SU-DHL-6 (cell line): ENCODE measurements around the gene IFFO2.

Experiments used
- H2AFZ ChIP-seq: fragments of 200-600 bp; sonication (generic); 2 replicates; pipeline ENCODE4 v1.6.1; 2014; ENCODE audit warnings: low read depth, mild to moderate bottlenecking, moderate library complexity, mixed read lengths, antibody characterized with exemption, low read length; ENCODE audit not compliant: severe bottlenecking
- H3F3A ChIP-seq: fragments of 200-600 bp; shearing (Covaris generic); 2 replicates; pipeline ENCODE4 v1.6.0; 2016; ENCODE audit warnings: antibody characterized with exemption, mild to moderate bottlenecking; ENCODE audit not compliant: insufficient read depth
- H3K27ac ChIP-seq: fragments of 200-600 bp; sonication (generic); 2 replicates; pipeline ENCODE4 v1.5.1; 2016; ENCODE audit warnings: low read depth, mild to moderate bottlenecking, low read length, moderate library complexity, mixed read lengths
- H3K27me3 ChIP-seq: fragments of 200-600 bp; sonication (generic), shearing (Covaris generic); 2 replicates; pipeline ENCODE4 v1.6.0; 2014; ENCODE audit warnings: mild to moderate bottlenecking, low read length
- H3K36me3 ChIP-seq: fragments of 200-600 bp; sonication (generic); 2 replicates; pipeline ENCODE4 v1.6.1; 2014; ENCODE audit warnings: mild to moderate bottlenecking, low read length, mixed read lengths
- H3K4me2 ChIP-seq: fragments of 300-600, 200-600 bp; shearing (Covaris generic), sonication (generic); 2 replicates; pipeline ENCODE4 v1.6.0; 2014; ENCODE audit warnings: low read length, low read depth, mild to moderate bottlenecking; ENCODE audit not compliant: poor library complexity, severe bottlenecking
- H3K4me3 ChIP-seq: fragments of 200-600 bp; sonication (generic); 2 replicates; pipeline ENCODE4 v1.5.1; 2014; ENCODE audit warnings: antibody characterized with exemption, low read length, mild to moderate bottlenecking, mixed read lengths; ENCODE audit not compliant: insufficient read depth, poor library complexity, severe bottlenecking
- H3K79me2 ChIP-seq: fragments of 200-600 bp; sonication (generic); 2 replicates; pipeline ENCODE4 v1.6.1; 2014; ENCODE audit warnings: mild to moderate bottlenecking, low read length, moderate library complexity; ENCODE audit not compliant: insufficient read depth
- H3K9ac ChIP-seq: fragments of 200-600 bp; sonication (generic); 2 replicates; pipeline ENCODE4 v1.7.0; 2014; ENCODE audit warnings: mild to moderate bottlenecking, low read length
- H3K9me2 ChIP-seq: fragments of 200-600 bp; sonication (generic); replicated peaks from 2 replicates; pipeline ENCODE4 v1.6.1; 2014; ENCODE audit warnings: low read length; ENCODE audit not compliant: insufficient read depth
- H3K9me3 ChIP-seq: fragments of 200-600 bp; sonication (generic); 2 replicates; pipeline ENCODE4 v1.6.1; 2014; ENCODE audit warnings: low read length, mixed read lengths; ENCODE audit not compliant: insufficient read depth
- H4K20me1 ChIP-seq: fragments of 200-600 bp; sonication (generic); 2 replicates; pipeline ENCODE4 v1.6.1; 2014; ENCODE audit warnings: low read depth, mild to moderate bottlenecking, antibody characterized with exemption, low read length, moderate library complexity, mixed read lengths
- CTCF ChIP-seq: fragments of 200-600 bp; sonication (generic); IDR thresholded peaks from one replicate; pipeline ENCODE4 v1.5.1; 2017; ENCODE audit warnings: antibody characterized with exemption, mild to moderate bottlenecking, low read length, moderate library complexity; ENCODE audit not compliant: insufficient read depth, poor library complexity, severe bottlenecking
- EZH2phosphoT487 ChIP-seq: fragments of 200-600 bp; sonication (generic), shearing (Covaris generic); conservative IDR thresholded peaks from 2 replicates; pipeline ENCODE4 v1.6.1; 2018; ENCODE audit warnings: mild to moderate bottlenecking, antibody characterized with exemption, low read length, moderate library complexity, mixed read lengths

The IFFO2 gene

GRCh38 chr1:18927082-18927653 lies 29.3 kb downstream of the IFFO2 start:
- H3K9me2 ChIP-seq, result no peaks in the 10 kb centered on the region
- H3F3A ChIP-seq, result peaks cover 9% of the 10 kb centered on the region; the same call in 1 of the 2 replicates
- no peaks in the 10 kb centered on the region for H3K9me3 ChIP-seq
- peak overlapping the region; percentile 3 for H3K4me3 ChIP-seq
- H3K36me3 ChIP-seq, result no peaks in the 10 kb centered on the region
- H3K27me3 ChIP-seq, result no peaks in the 10 kb centered on the region
- TF ChIP-seq EZH2phosphoT487 (no peak), CTCF (no peak)
- H3K4me2 ChIP-seq, result peak overlapping the region; percentile 43
- H3K79me2 ChIP-seq, result no peaks in the 10 kb centered on the region
- no peaks in the 10 kb centered on the region for H4K20me1 ChIP-seq
- peak overlapping the region; percentile 36 for H3K9ac ChIP-seq
- H2AFZ ChIP-seq, result peak overlapping the region; percentile 44
- H3K27ac ChIP-seq, result peak overlapping the region; percentile 74

- H3K4me2 ChIP-seq, result peak overlapping the region; percentile 43
- H3K9me2 ChIP-seq, result no peaks in the 10 kb centered on the region
- TF ChIP-seq EZH2phosphoT487, result no peak
- no peak for TF ChIP-seq CTCF
- H3K9me3 ChIP-seq, result no peaks in the 10 kb centered on the region
- no peaks in the 10 kb centered on the region for H3K36me3 ChIP-seq
- peak overlapping the region; percentile 44 for H2AFZ ChIP-seq
- no peaks in the 10 kb centered on the region for H4K20me1 ChIP-seq
- peak overlapping the region; percentile 36 for H3K9ac ChIP-seq
- no peaks in the 10 kb centered on the region for H3K27me3 ChIP-seq
- peaks cover 9% of the 10 kb centered on the region; the same call in 1 of the 2 replicates for H3F3A ChIP-seq
- no peaks in the 10 kb centered on the region for H3K79me2 ChIP-seq
- peak overlapping the region; percentile 3 for H3K4me3 ChIP-seq
- H3K27ac ChIP-seq, result peak overlapping the region; percentile 74
These were observed 30.0 kb downstream of the IFFO2 start for GRCh38 chr1:18926315-18927081.

GRCh38 chr1:18925279-18925678 lies 31.2 kb downstream of the IFFO2 start:
- no peaks in the 10 kb centered on the region for H3K36me3 ChIP-seq
- peaks cover 9% of the 10 kb centered on the region; the same call in 1 of the 2 replicates for H3F3A ChIP-seq
- no peaks in the 10 kb centered on the region for H3K9me3 ChIP-seq
- no peaks in the 10 kb centered on the region for H3K27me3 ChIP-seq
- H3K9ac ChIP-seq, result no peak overlapping the region
- no peaks in the 10 kb centered on the region for H3K9me2 ChIP-seq
- H3K4me2 ChIP-seq, result no peak overlapping the region
- H3K4me3 ChIP-seq, result no peak overlapping the region
- TF ChIP-seq EZH2phosphoT487, result no peak
- no peak for TF ChIP-seq CTCF
- H4K20me1 ChIP-seq, result no peaks in the 10 kb centered on the region
- no peaks in the 10 kb centered on the region for H3K79me2 ChIP-seq
- H3K27ac ChIP-seq, result no peak overlapping the region
- no peak overlapping the region for H2AFZ ChIP-seq
